Stimulated activated CD8-positive, alpha-beta memory T cell treated with anti-CD3 and anti-CD28 coated beads, Interleukin-12 subunit alpha, Interleukin-12 subunit beta, amount 100 ng/mL, for 1 hour (primary cell): Measurements from ENCODE around the gene CTDSP1.

ENCODE experiments used
- DNase-seq: peaks from one replicate; pipeline ENCODE4 v3.0.0-alpha.2; 2020; ENCODE audit warnings: low read depth

CTDSP1 gene

GRCh38 chr2:218400167-218400929 is 680 bp downstream of the CTDSP1 start:
- no peak for DNase-seq

GRCh38 chr2:218400930-218401881 is 1.5 kb downstream of the CTDSP1 start:
- DNase-seq, result no peak

GRCh38 chr2:218401890-218402289 is 2.2 kb downstream of the CTDSP1 start:
- DNase-seq, result no peak

GRCh38 chr2:218402491-218402901 is 2.8 kb downstream of the CTDSP1 start:
- DNase-seq, result no peak

- DNase-seq, result no peak
Observed at GRCh38 chr2:218402911-218403411, 3.3 kb downstream of the CTDSP1 start.

- DNase-seq, result no peak
Observed at GRCh38 chr2:218403810-218404209, 4.1 kb downstream of the CTDSP1 start.

- no peak for DNase-seq
Observed at GRCh38 chr2:218404351-218405085, 4.8 kb downstream of the CTDSP1 start.

- DNase-seq, result no peak
Observed at GRCh38 chr2:218405086-218405745, 5.5 kb downstream of the CTDSP1 start.

GRCh38 chr2:218405746-218406208 is 6.1 kb downstream of the CTDSP1 start:
- DNase-seq, result no peak

- DNase-seq, result peak; percentile 88
Observed at GRCh38 chr2:218406209-218406948, 6.7 kb downstream of the CTDSP1 start.

- no peak for DNase-seq
Observed at GRCh38 chr2:218406949-218407618, 7.4 kb downstream of the CTDSP1 start.

- DNase-seq, result no peak
Observed at GRCh38 chr2:218407717-218408116, 8.0 kb downstream of the CTDSP1 start.

GRCh38 chr2:218418321-218418716 is 18.7 kb downstream of the CTDSP1 start:
- no peak for DNase-seq

- DNase-seq, result no peak
Observed at GRCh38 chr2:218418717-218419458, 19.2 kb downstream of the CTDSP1 start, which contains the start of gene VIL1. Gene VIL1, plus strand, starts transcription at chr2:218419123. Its CDS starts 4,656 bp downstream, at chr2:218423779.

GRCh38 chr2:218419630-218420216 is 20.1 kb downstream of the CTDSP1 start:
- no peak for DNase-seq

- no peak for DNase-seq
Observed at GRCh38 chr2:218421027-218421426, 21.4 kb downstream of the CTDSP1 start.

- no peak for DNase-seq
Observed at GRCh38 chr2:218422403-218423086, 22.9 kb downstream of the CTDSP1 start.

GRCh38 chr2:218423584-218423983 is 23.9 kb downstream of the CTDSP1 start:
- no peak for DNase-seq
